T-helper 2 cell treated with Interferon-gamma antibody and Interleukin-4, amounts not matched to agents 5 μg/mL and 100 μg/mL, for 36 hours (primary cell): ENCODE results near the gene CST9.

Experiments used
- DNase-seq: peaks from one replicate; pipeline ENCODE4 v3.0.0; 2021; ENCODE audit warnings: low spot score
- H3K27ac Mint-ChIP-seq: one replicate; pipeline ENCODE4 v1.8.0; 2021; ENCODE audit warnings: mild to moderate bottlenecking, mixed read lengths
- H3K27me3 Mint-ChIP-seq: one replicate; pipeline ENCODE4 v1.8.0; 2021; ENCODE audit warnings: low read depth, mixed read lengths
- H3K36me3 Mint-ChIP-seq: one replicate; pipeline ENCODE4 v1.8.0; 2021; ENCODE audit warnings: low read depth, mixed read lengths
- H3K4me1 Mint-ChIP-seq: one replicate; pipeline ENCODE4 v1.8.0; 2021; ENCODE audit warnings: low read depth, mixed read lengths
- H3K4me3 Mint-ChIP-seq: one replicate; pipeline ENCODE4 v1.8.0; 2022; ENCODE audit warnings: mild to moderate bottlenecking, moderate library complexity, mixed read lengths
- H3K9me3 Mint-ChIP-seq: one replicate; pipeline ENCODE4 v1.8.0; 2021; ENCODE audit warnings: mixed read lengths

Gene CST9

GRCh38 chr20:23632711-23633573, 27.2 kb upstream of the CST9 start:
- Mint-ChIP-seq H3K4me1 (no peaks in the 10 kb centered on the region), H3K4me3 (no peak overlapping the region), H3K36me3 (no peaks in the 10 kb centered on the region), H3K27ac (no peak overlapping the region), H3K27me3 (peaks cover 13% of the 10 kb centered on the region), H3K9me3 (no peaks in the 10 kb centered on the region)
- no peak for DNase-seq

GRCh38 chr20:23631981-23632710, 26.4 kb upstream of the CST9 start:
- no peak for DNase-seq
- H3K36me3 Mint-ChIP-seq: no peaks in the 10 kb centered on the region
- H3K4me1 Mint-ChIP-seq: no peaks in the 10 kb centered on the region
- H3K27me3 Mint-ChIP-seq: peaks cover 12% of the 10 kb centered on the region
- H3K4me3 Mint-ChIP-seq: no peak overlapping the region
- no peak overlapping the region for H3K27ac Mint-ChIP-seq
- H3K9me3 Mint-ChIP-seq: no peaks in the 10 kb centered on the region

- DNase-seq: no peak
- no peaks in the 10 kb centered on the region for H3K4me1 Mint-ChIP-seq
- no peak overlapping the region for H3K4me3 Mint-ChIP-seq
- peaks cover 4% of the 10 kb centered on the region for H3K27me3 Mint-ChIP-seq
- H3K27ac Mint-ChIP-seq: no peak overlapping the region
- no peaks in the 10 kb centered on the region for H3K9me3 Mint-ChIP-seq
- H3K36me3 Mint-ChIP-seq: no peaks in the 10 kb centered on the region
Observed at GRCh38 chr20:23631226-23631822, 25.6 kb upstream of the CST9 start.

DNA sequence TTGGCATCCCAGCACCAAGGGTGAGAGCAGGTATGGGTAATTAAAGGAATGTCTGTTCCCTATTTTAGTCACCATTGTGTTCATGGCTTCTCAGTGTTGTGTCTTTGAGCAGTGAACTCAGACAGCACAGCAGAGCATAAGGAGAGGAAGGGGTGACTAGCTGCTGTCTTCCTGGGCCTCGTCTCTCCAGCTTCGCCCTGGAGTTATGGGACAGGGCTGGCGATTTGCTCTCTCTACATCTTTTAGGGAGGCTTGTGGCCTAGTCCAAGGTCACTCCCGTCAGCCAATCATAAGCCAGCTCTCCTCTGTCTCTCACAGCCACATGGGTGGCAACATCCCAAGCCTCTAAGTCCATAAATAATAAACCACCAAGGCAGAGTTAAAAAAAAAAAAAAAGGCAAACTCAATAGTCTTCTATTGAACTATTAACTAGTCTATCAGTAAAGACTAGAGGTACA, 24.7 kb upstream of the CST9 start:
- H3K27ac Mint-ChIP-seq: no peak overlapping the region
- no peak overlapping the region for H3K4me3 Mint-ChIP-seq
- no peaks in the 10 kb centered on the region for H3K9me3 Mint-ChIP-seq
- H3K36me3 Mint-ChIP-seq: no peaks in the 10 kb centered on the region
- no peaks in the 10 kb centered on the region for H3K27me3 Mint-ChIP-seq
- no peak for DNase-seq
- no peaks in the 10 kb centered on the region for H3K4me1 Mint-ChIP-seq

GRCh38 chr20:23629542-23630391, 24.1 kb upstream of the CST9 start:
- no peaks in the 10 kb centered on the region for H3K4me1 Mint-ChIP-seq
- H3K27me3 Mint-ChIP-seq: no peaks in the 10 kb centered on the region
- no peaks in the 10 kb centered on the region for H3K9me3 Mint-ChIP-seq
- H3K27ac Mint-ChIP-seq: no peak overlapping the region
- H3K36me3 Mint-ChIP-seq: no peaks in the 10 kb centered on the region
- no peak overlapping the region for H3K4me3 Mint-ChIP-seq
- DNase-seq: no peak

DNA sequence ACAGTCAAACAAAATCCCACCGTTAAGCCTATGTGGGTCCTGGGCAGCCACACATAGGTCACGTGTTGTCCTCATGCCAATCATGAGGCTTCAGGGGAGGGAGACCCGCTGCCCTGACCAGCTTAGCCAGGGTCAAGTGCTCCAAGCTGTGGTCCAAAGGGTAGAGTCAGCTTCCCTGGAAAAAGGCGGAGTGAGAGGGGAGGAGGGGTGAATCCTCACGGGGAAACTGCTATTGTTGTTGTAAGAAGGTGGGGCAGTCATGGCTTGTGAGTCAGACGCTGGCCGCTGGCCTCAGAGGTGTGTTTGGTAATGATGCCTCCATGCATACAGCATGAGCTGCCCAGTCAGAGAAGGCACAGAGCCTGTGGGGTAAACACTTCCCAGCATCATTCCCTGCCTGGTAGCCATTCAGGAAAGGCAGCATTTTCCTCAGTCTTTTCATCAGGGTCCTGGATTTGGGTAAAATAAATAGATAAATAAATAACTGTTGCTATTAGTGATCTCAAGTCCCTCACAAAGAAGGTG, 23.4 kb upstream of the CST9 start:
- H3K9me3 Mint-ChIP-seq: no peaks in the 10 kb centered on the region
- no peaks in the 10 kb centered on the region for H3K36me3 Mint-ChIP-seq
- H3K27me3 Mint-ChIP-seq: no peaks in the 10 kb centered on the region
- DNase-seq: no peak
- no peak overlapping the region for H3K4me3 Mint-ChIP-seq
- H3K4me1 Mint-ChIP-seq: no peaks in the 10 kb centered on the region
- no peak overlapping the region for H3K27ac Mint-ChIP-seq

GRCh38 chr20:23628402-23629016, 22.8 kb upstream of the CST9 start:
- Mint-ChIP-seq H3K27ac (no peak overlapping the region), H3K4me3 (no peak overlapping the region), H3K36me3 (no peaks in the 10 kb centered on the region), H3K27me3 (no peaks in the 10 kb centered on the region), H3K9me3 (no peaks in the 10 kb centered on the region), H3K4me1 (no peaks in the 10 kb centered on the region)
- no peak for DNase-seq

DNA sequence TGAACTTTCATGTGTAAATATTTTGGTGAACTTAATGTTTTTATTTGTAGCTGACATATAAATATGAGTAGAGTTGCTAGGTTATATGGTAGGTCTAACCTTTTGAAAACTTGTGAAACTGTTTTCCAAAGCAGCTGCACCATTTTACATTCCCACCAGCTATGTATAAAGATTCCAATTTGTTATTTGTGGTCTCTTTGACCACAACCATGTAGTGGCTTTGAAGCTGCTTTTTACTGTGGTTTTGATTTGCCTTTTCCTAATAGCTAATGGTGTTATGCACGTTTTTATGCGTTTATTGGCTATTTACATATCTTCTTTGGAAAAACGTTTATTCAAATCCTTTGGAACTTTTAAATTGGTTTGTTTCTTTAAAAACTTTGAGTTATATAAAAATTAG, 21.8 kb upstream of the CST9 start:
- no peak for DNase-seq

DNA sequence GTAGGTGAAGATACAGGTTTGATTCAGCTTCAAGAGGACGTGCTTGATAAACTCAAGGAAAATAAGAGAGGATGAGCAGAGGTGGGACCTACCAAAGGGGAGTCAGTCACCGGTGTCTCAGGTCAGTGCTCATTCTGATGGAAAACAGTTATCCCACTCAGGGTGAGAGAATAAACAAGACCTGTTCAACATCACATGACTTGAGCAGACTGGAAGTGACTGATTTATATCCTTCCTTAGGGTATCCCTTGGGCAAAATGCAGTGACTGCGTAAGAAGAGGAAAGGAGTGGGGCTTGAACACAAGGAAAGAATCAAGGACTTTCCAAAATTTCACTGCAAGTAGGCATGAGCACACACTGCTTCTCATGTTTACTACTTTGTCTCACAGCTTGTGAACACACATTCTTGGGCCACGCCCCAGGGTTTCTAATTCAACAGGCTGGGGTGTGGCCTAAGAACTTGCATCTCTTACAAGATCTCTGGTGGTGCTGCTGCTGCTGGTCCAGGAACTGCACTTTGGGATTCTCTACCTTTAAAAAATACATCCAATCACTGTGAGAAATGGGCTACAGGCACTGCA, 20.4 kb upstream of the CST9 start:
- peaks cover 2% of the 10 kb centered on the region for H3K4me1 Mint-ChIP-seq
- H3K9me3 Mint-ChIP-seq: no peaks in the 10 kb centered on the region
- H3K27ac Mint-ChIP-seq: no peak overlapping the region
- H3K27me3 Mint-ChIP-seq: no peaks in the 10 kb centered on the region
- no peaks in the 10 kb centered on the region for H3K36me3 Mint-ChIP-seq
- no peak for DNase-seq
- no peak overlapping the region for H3K4me3 Mint-ChIP-seq

More for the DNA sequence above, 21.8 kb upstream of the CST9 start:
- Mint-ChIP-seq H3K36me3 (no peaks in the 10 kb centered on the region), H3K27ac (no peak overlapping the region), H3K4me3 (no peak overlapping the region), H3K4me1 (peaks cover 2% of the 10 kb centered on the region), H3K9me3 (no peaks in the 10 kb centered on the region), H3K27me3 (no peaks in the 10 kb centered on the region)

DNA sequence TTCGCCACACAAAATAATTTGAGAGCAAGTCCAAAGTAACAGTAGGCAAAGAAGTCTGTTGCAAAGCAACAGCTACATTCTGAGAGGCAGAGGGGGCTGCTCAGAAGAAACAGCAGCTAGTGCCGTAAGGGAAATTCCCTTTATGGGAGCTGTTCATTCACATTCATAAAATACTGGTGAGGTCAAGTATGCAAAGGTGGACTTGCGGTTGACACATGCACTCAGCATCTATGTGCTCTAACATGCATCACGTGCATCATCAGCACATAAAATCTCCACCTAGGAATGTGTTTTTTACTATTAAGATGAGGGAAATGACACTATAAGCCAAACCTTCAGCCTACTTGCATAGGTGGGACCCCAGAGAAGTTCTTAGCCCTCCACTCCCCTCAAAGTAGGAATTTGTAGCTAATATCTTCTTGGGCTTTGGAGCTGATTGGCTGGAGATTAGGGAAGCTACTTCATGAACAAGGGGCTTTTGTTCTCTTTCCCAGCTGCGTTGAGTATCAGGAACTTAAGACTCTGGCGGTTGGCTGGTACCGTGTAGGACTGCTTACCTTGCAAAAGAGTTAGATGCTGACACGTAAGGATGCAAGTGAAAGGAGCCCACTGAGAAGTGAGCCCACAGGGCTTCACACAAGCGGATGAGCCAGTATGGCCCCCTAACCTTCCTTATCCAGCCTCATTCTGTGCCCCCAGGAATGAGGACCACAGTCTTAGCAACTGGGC, 19.7 kb upstream of the CST9 start:
- no peak overlapping the region for H3K4me3 Mint-ChIP-seq
- no peak overlapping the region for H3K27ac Mint-ChIP-seq
- H3K36me3 Mint-ChIP-seq: no peaks in the 10 kb centered on the region

GRCh38 chr20:23624324-23624691, 18.6 kb upstream of the CST9 start:
- H3K4me1 Mint-ChIP-seq: peaks cover 2% of the 10 kb centered on the region
- H3K27me3 Mint-ChIP-seq: no peaks in the 10 kb centered on the region
- H3K27ac Mint-ChIP-seq: no peak overlapping the region
- no peak overlapping the region for H3K4me3 Mint-ChIP-seq
- H3K36me3 Mint-ChIP-seq: no peaks in the 10 kb centered on the region
- H3K9me3 Mint-ChIP-seq: no peaks in the 10 kb centered on the region
- DNase-seq: no peak

More for the DNA sequence above, 19.7 kb upstream of the CST9 start:
- DNase-seq: no peak
- H3K9me3 Mint-ChIP-seq: no peaks in the 10 kb centered on the region
- peaks cover 2% of the 10 kb centered on the region for H3K4me1 Mint-ChIP-seq
- H3K27me3 Mint-ChIP-seq: no peaks in the 10 kb centered on the region

- peaks cover 2% of the 10 kb centered on the region for H3K4me1 Mint-ChIP-seq
- no peak overlapping the region for H3K4me3 Mint-ChIP-seq
- no peaks in the 10 kb centered on the region for H3K36me3 Mint-ChIP-seq
- H3K9me3 Mint-ChIP-seq: no peaks in the 10 kb centered on the region
- H3K27me3 Mint-ChIP-seq: no peaks in the 10 kb centered on the region
- DNase-seq: no peak
- H3K27ac Mint-ChIP-seq: no peak overlapping the region
Observed at GRCh38 chr20:23623666-23624323, 18.1 kb upstream of the CST9 start.
